Bronchial epithelial cell (primary cell): ENCODE results near the gene CBFA2T2. TPM values are rescaled to one million over a fixed set of nuclear protein-coding genes. Genes with fewer than 3 reads are reported as not detected.

Source experiments
- DNase-seq: peaks from one replicate; pipeline ENCODE4 v3.0.0-alpha.2; 2010; ENCODE audit warnings: low read depth
- FAIRE-seq: peaks from 2 replicates; lab custom pipeline; 2011; peaks lifted over from hg19 to GRCh38; lab: Jason Lieb, UNC
- H3K27me3 ChIP-seq: 2 replicates; pipeline ENCODE4 v1.5.1; 2011; ENCODE audit warnings: low read length; ENCODE audit not compliant: control insufficient read depth, insufficient read depth
- H3K36me3 ChIP-seq: 2 replicates; pipeline ENCODE4 v1.5.1; 2011; ENCODE audit warnings: low read length; ENCODE audit not compliant: control insufficient read depth, insufficient read depth
- H3K4me3 ChIP-seq: 2 replicates; pipeline ENCODE4 v1.5.1; 2011; ENCODE audit warnings: mild to moderate bottlenecking, low read depth, low read length, control low read depth
- CTCF ChIP-seq: IDR thresholded peaks from 2 replicates; pipeline ENCODE4 v1.5.1; 2011; ENCODE audit warnings: mild to moderate bottlenecking, moderate library complexity, low read length, control low read depth, inconsistent platforms; ENCODE audit not compliant: insufficient read depth, severe bottlenecking
- total RNA-seq: library from RNA; depleted of rRNA; stranded (reverse); fragments of >200 nt; gene quantifications from 2 replicates; pipeline ENCODE4 v1.2.1, GENCODE V29; 2014

CBFA2T2 gene
- total RNA-seq, 1 donor from 2014 or later = 5.3 TPM

DNA sequence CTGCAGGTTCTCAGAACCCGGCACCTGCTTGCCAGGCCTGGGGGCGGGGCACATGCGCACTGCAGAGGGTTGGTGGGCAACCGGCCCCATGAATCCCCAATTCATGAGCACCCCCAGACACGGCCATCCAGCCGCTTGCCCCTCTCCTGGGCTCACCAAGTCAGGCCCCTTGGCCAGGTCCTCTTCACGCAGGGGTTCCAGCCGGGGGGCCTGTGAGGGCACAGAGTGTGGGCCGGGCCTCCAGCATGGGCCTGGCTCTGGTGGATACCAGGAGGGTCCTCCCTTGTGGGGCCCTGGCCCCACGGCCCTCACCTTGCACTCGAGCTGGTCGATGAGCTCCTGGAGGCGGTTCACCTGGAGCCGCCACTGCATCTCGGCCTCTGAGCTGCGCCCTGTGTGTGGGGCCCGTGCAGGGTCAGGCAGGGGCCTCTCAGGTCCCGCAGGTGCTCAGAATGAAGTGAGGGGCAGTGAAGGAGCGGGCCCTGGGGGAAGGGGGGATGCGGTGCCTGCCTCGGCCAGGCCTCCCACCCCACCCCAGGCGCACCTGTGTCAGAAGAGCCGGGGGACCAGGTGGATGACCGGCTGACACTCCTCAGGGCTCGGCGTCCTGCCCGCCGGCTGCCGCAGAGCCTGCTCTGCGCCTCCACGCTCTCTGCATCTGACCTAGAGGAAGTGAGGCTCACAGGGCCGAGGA lies 169.6 kb downstream of the CBFA2T2 start:
- DNase-seq (no peak), FAIRE-seq (no peak)
- H3K27me3 ChIP-seq = peaks cover 1% of the 10 kb centered on the region
- H3K36me3 ChIP-seq = no peaks in the 10 kb centered on the region
- H3K4me3 ChIP-seq = no peak overlapping the region
- no peak for TF ChIP-seq CTCF

- no peak for DNase-seq
- Histone ChIP-seq H3K27me3 (peaks cover 1% of the 10 kb centered on the region), H3K36me3 (no peaks in the 10 kb centered on the region), H3K4me3 (no peak overlapping the region)
- no peak for FAIRE-seq
- TF ChIP-seq CTCF = no peak
Measured at GRCh38 chr20:33660035-33660684, 170.3 kb downstream of the CBFA2T2 start.

DNA sequence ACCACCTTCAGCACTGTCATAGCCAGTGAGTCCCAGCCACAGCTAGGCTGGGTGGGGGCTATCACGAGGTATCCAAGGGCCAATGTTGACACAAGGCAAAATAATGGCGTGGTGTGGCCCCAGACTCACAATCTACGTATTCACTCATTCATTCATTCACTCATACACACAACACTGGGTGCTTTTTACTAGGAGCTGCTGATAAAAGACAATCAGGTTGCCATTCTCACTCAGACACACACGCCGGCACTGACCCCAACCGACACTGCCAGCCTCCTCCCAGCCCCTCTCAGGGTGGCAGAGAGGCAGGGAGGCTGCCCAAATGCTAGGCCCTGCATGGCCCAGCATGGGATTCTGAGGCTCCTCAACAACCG lies 170.8 kb downstream of the CBFA2T2 start:
- Histone ChIP-seq H3K4me3 (no peak overlapping the region), H3K27me3 (peaks cover under 1% of the 10 kb centered on the region), H3K36me3 (no peaks in the 10 kb centered on the region)
- no peak for TF ChIP-seq CTCF
- no peak for FAIRE-seq
- DNase-seq = no peak

GRCh38 chr20:33662172-33662571 lies 172.3 kb downstream of the CBFA2T2 start, which contains the start of gene C20orf144:
C20orf144 (plus strand) TSS chr20:33662327; CDS start chr20:33662346, 19 bp downstream.
- Histone ChIP-seq H3K4me3 (peak within 1 kb of the TSS; percentile 76), H3K27me3 (no peaks in the 10 kb centered on the region), H3K36me3 (no peaks in the 10 kb centered on the region)
- FAIRE-seq (no peak), DNase-seq (no peak)
- no peak for TF ChIP-seq CTCF

GRCh38 chr20:33663161-33664084 lies 173.5 kb downstream of the CBFA2T2 start:
- H3K36me3 ChIP-seq = no peaks in the 10 kb centered on the region
- FAIRE-seq (no peak), DNase-seq (peak; percentile 49)
- no peaks in the 10 kb centered on the region for H3K27me3 ChIP-seq
- H3K4me3 ChIP-seq = peak overlapping the region; percentile 76
- TF ChIP-seq CTCF = no peak
